Osteoblast (primary cell): ENCODE results near the gene PTDSS2. TPM values are rescaled to one million over a fixed set of nuclear protein-coding genes. Genes with fewer than 3 reads are reported as not detected.
A peak's percentile ranks its signal among the peaks of the same experiment; 100 is the strongest.

Experiments used
- DNase-seq: peaks from one replicate; pipeline ENCODE4 v3.0.0; 2011; ENCODE audit warnings: low spot score, mixed read lengths; ENCODE audit not compliant: insufficient read length; ENCODE audit errors: missing footprints
- H2AFZ ChIP-seq: 2 replicates; pipeline ENCODE4 v1.6.0; 2011; ENCODE audit warnings: mild to moderate bottlenecking, low read length
- H3K27ac ChIP-seq: 2 replicates; pipeline ENCODE4 v1.5.1; 2011; ENCODE audit warnings: mild to moderate bottlenecking, low read depth, low read length, moderate library complexity
- H3K27me3 ChIP-seq: 2 replicates; pipeline ENCODE4 v1.6.0; 2012; ENCODE audit warnings: mild to moderate bottlenecking, control low read depth, inconsistent platforms, low read length, moderate library complexity; ENCODE audit not compliant: insufficient read depth
- H3K36me3 ChIP-seq: 2 replicates; pipeline ENCODE4 v1.5.1; 2011; ENCODE audit warnings: mild to moderate bottlenecking, low read length, control low read depth, moderate library complexity; ENCODE audit not compliant: insufficient read depth
- H3K4me1 ChIP-seq: 2 replicates; pipeline ENCODE4 v1.5.1; 2011; ENCODE audit warnings: mild to moderate bottlenecking, low read length, control low read depth, moderate library complexity; ENCODE audit not compliant: insufficient read depth
- H3K4me2 ChIP-seq: 2 replicates; pipeline ENCODE4 v1.6.0; 2011; ENCODE audit warnings: mild to moderate bottlenecking, low read length; ENCODE audit not compliant: insufficient read depth
- H3K4me3 ChIP-seq: fragments of 200-600 bp; sonication (generic); 3 replicates; pipeline ENCODE4 v1.5.1; 2012; ENCODE audit warnings: mild to moderate bottlenecking, low read length, inconsistent platforms; ENCODE audit not compliant: insufficient read depth
- H3K79me2 ChIP-seq: 2 replicates; pipeline ENCODE4 v1.6.0; 2012; ENCODE audit warnings: mild to moderate bottlenecking, low read length, control low read depth, inconsistent platforms; ENCODE audit not compliant: insufficient read depth
- H3K9me3 ChIP-seq: 2 replicates; pipeline ENCODE4 v1.5.1; 2011; ENCODE audit warnings: low read depth, low read length, control low read depth
- H4K20me1 ChIP-seq: 2 replicates; pipeline ENCODE4 v1.6.0; 2012; ENCODE audit warnings: mild to moderate bottlenecking, low read length, control low read depth; ENCODE audit not compliant: insufficient read depth
- CTCF ChIP-seq: IDR thresholded peaks from 2 replicates; pipeline ENCODE4 v1.5.1; 2011; ENCODE audit warnings: mild to moderate bottlenecking, low read depth, low read length, moderate library complexity; ENCODE audit errors: extremely low read depth
- total RNA-seq: library from RNA; depleted of rRNA; stranded (reverse); fragments of >200 nt; gene quantifications from 2 replicates; pipeline ENCODE4 v1.2.3, GENCODE V29; 2012

Gene PTDSS2
- total RNA-seq, 1 donor: 36.2 TPM

GRCh38 chr11:460331-461199 lies 10.5 kb downstream of the PTDSS2 start:
- Histone ChIP-seq H3K4me3 (no peak overlapping the region), H3K4me1 (no peaks in the 10 kb centered on the region), H3K27me3 (no peaks in the 10 kb centered on the region), H3K79me2 (peaks cover 29% of the 10 kb centered on the region), H4K20me1 (peaks cover 10% of the 10 kb centered on the region), H2AFZ (no peak overlapping the region), H3K27ac (no peak overlapping the region), H3K9me3 (no peaks in the 10 kb centered on the region), H3K36me3 (peaks cover 8% of the 10 kb centered on the region), H3K4me2 (no peak overlapping the region)
- DNase-seq: peak; percentile 61
- no peak for TF ChIP-seq CTCF

- TF ChIP-seq CTCF: no peak
- Histone ChIP-seq H3K4me2 (no peak overlapping the region), H3K4me3 (no peak overlapping the region)
These were observed 11.5 kb downstream of the PTDSS2 start for GRCh38 chr11:461626-462025.

DNA sequence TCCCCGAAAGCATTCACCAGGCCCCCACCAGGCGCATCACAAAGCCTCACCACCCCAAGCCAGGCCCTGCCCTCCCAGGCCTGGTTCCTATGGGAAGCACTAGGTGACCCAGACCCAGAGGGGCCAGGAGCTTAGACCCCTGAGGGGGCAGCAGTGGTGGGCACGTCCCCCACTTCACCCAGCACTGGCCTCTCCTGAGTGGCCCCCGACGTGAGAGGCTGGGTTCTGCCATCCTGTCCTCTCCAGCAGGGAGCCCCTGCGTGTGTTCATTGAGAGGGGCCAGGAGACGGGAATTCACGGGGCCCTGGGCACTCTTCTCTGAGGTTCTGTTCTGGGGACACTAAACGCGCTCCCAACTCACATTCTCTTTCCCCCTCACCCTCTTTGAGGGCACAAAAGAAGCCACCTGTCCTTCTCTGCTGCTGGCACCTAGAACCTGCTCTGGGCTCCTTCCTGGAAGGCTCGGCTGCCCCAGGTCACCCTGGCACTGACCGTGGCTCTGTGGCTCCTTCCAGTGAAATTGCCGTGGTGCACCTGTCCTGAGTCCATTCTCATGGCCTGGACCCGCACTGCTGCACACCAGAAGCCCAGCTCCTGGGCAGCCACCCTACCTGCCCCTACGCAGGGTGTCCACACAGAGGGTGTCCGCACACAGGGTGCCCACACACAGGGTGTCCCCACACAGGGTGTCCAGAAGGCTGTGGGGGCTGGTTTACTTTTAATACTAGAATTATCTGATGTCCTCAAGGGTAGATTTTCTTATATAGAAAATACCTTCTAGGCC lies 12.2 kb downstream of the PTDSS2 start:
- H4K20me1 ChIP-seq: peaks cover 10% of the 10 kb centered on the region
- no peaks in the 10 kb centered on the region for H3K9me3 ChIP-seq
- peaks cover 8% of the 10 kb centered on the region for H3K36me3 ChIP-seq
- DNase-seq: peak; percentile 85
- no peak overlapping the region for H3K4me3 ChIP-seq
- H2AFZ ChIP-seq: no peak overlapping the region
- TF ChIP-seq CTCF: no peak
- no peak overlapping the region for H3K4me2 ChIP-seq
- H3K27me3 ChIP-seq: no peaks in the 10 kb centered on the region
- no peak overlapping the region for H3K27ac ChIP-seq
- H3K4me1 ChIP-seq: no peaks in the 10 kb centered on the region
- H3K79me2 ChIP-seq: peaks cover 20% of the 10 kb centered on the region

More at GRCh38 chr11:461626-462025, 11.5 kb downstream of the PTDSS2 start:
- Histone ChIP-seq H3K27me3 (no peaks in the 10 kb centered on the region), H3K79me2 (peaks cover 25% of the 10 kb centered on the region), H3K36me3 (peaks cover 8% of the 10 kb centered on the region), H2AFZ (no peak overlapping the region), H3K9me3 (no peaks in the 10 kb centered on the region), H4K20me1 (peaks cover 10% of the 10 kb centered on the region), H3K4me1 (no peaks in the 10 kb centered on the region), H3K27ac (no peak overlapping the region)
- peak; percentile 57 for DNase-seq

DNA sequence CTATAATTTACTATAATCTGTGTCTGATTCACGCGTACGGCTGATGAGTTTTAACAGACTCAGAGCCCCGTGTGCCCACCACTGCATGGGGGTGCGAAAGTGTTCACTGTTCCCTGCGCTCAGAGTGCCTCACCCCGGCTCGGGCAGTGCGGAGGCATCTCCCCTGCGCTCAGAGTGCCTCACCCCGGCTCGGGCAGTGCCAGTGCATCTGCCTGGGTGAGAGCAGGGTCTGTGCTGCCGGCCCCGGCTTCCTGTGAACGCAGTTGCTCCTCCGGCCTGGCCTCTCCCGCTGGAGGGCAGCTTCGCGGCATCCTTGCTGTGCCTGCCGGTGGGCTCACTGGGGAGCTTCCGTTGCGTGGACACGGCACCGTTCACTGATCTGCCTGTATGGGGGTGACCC lies 14.2 kb downstream of the PTDSS2 start:
- H2AFZ ChIP-seq: no peak overlapping the region
- H3K36me3 ChIP-seq: peaks cover 8% of the 10 kb centered on the region
- no peaks in the 10 kb centered on the region for H3K27me3 ChIP-seq
- peaks cover under 1% of the 10 kb centered on the region for H3K4me1 ChIP-seq
- H3K9me3 ChIP-seq: no peaks in the 10 kb centered on the region
- TF ChIP-seq CTCF: no peak
- no peak overlapping the region for H3K27ac ChIP-seq
- peaks cover 6% of the 10 kb centered on the region for H4K20me1 ChIP-seq
- DNase-seq: peak; percentile 51
- no peak overlapping the region for H3K4me3 ChIP-seq
- no peak overlapping the region for H3K4me2 ChIP-seq
- peaks cover 7% of the 10 kb centered on the region for H3K79me2 ChIP-seq
